Measurements from ENCODE around the gene SLFN12L. TPM values are rescaled to one million over a fixed set of nuclear protein-coding genes. Genes with fewer than 3 reads are reported as not detected.

The SLFN12L gene
- polyA plus RNA-seq, 3 donors, result 0.04 to 0.17 TPM; not detected in 1

- peak in 2 of 3 donors; percentile 72 to 73 for DNase-seq (ENCODE audit: low read depth in 3 of 3, low spot score in 2 of 3)
Observed at GRCh38 chr17:35433075-35433894, 104.2 kb downstream of the SLFN12L start.

- DNase-seq (ENCODE audit: low read depth in 3 of 3, low spot score in 2 of 3), result peak; percentile 86 to 91 (median 87)
Observed at GRCh38 chr17:35432176-35433074, 105.1 kb downstream of the SLFN12L start, which contains the start of gene SLFN12. TSS of gene SLFN12 (minus strand) at chr17:35432500. CDS start at chr17:35423028, 9,472 bp downstream.

GRCh38 chr17:35429702-35430101, 107.8 kb downstream of the SLFN12L start:
- DNase-seq (ENCODE audit: low read depth in 3 of 3, low spot score in 2 of 3), result no peak

- DNase-seq (ENCODE audit: low read depth in 3 of 3, low spot score in 2 of 3), result no peak
Observed at GRCh38 chr17:35428229-35428628, 109.2 kb downstream of the SLFN12L start.

- DNase-seq (ENCODE audit: low read depth in 3 of 3, low spot score in 2 of 3), result no peak
Observed at GRCh38 chr17:35423761-35424160, 113.7 kb downstream of the SLFN12L start.

Other genes starting within 250 kb of the SLFN12L start
- gene SLFN11, start 164.1 kb downstream of the SLFN12L start, polyA plus RNA-seq (ENCODE audit: insufficient read length in 3 of 3), result 10 to 100 TPM; 10.5 to 11.8 (median 10.9) TPM
- 10 to 100 TPM; 17.7 to 23.7 (median 20.0) TPM for gene SLFN12, start 105.2 kb downstream of the SLFN12L start, polyA plus RNA-seq (ENCODE audit: insufficient read length in 3 of 3)
- gene SLFN13, start 88.9 kb downstream of the SLFN12L start, polyA plus RNA-seq (ENCODE audit: insufficient read length in 3 of 3), result 10 to 100 TPM; 15.9 to 23.8 (median 19.2) TPM
- under 1 TPM; 0.18 to 0.29 (median 0.24) TPM for gene SLFN14, start 23.1 kb upstream of the SLFN12L start, polyA plus RNA-seq (ENCODE audit: insufficient read length in 3 of 3)
- gene PEX12, start 40.9 kb upstream of the SLFN12L start, polyA plus RNA-seq (ENCODE audit: insufficient read length in 3 of 3), result 10 to 100 TPM; 12.1 to 12.7 (median 12.4) TPM
- 100 to 1,000 TPM; 133 to 145 (median 137) TPM for gene AP2B1, start 49.6 kb upstream of the SLFN12L start, polyA plus RNA-seq (ENCODE audit: insufficient read length in 3 of 3)
- 10 to 100 TPM; 10.2 to 12.9 (median 11.2) TPM for gene RASL10B, start 194.0 kb upstream of the SLFN12L start, polyA plus RNA-seq (ENCODE audit: insufficient read length in 3 of 3)
- under 1 TPM in 1 of 3 donors, not detected in 2; 0.06 TPM for gene GAS2L2, start 215.6 kb upstream of the SLFN12L start, polyA plus RNA-seq (ENCODE audit: insufficient read length in 3 of 3)
- not detected for gene C17orf50, start 223.2 kb upstream of the SLFN12L start, polyA plus RNA-seq (ENCODE audit: insufficient read length in 3 of 3)